Measurements from ENCODE around the gene RASGRF2. TPM values are rescaled to one million over a fixed set of nuclear protein-coding genes. Genes with fewer than 3 reads are reported as not detected.

RASGRF2 gene
- total and polyA plus RNA-seq, 9 of the 15 experiments (the other 6 are each of a cell fraction or from before 2014, with no cell fraction given) = 0.01 to 0.22 (median 0.08) TPM; not detected in 2

GRCh38 chr5:81164476-81164875, 204.3 kb downstream of the RASGRF2 start (continued):
- TF ChIP-seq PBX2 (CRISPR knock-in tag; IDR thresholded peaks at IDR 0.05; ENCODE audit: low read depth) (no peak), PBX2 (tag; conservative IDR thresholded peaks at IDR 0.05; ENCODE audit: low read depth) (no peak), KLF13 (tag; IDR thresholded peaks at IDR 0.05; ENCODE audit: borderline replicate concordance, low read depth) (no peak), TAL1 (IDR thresholded peaks at IDR 0.05) (no peak)

DNA sequence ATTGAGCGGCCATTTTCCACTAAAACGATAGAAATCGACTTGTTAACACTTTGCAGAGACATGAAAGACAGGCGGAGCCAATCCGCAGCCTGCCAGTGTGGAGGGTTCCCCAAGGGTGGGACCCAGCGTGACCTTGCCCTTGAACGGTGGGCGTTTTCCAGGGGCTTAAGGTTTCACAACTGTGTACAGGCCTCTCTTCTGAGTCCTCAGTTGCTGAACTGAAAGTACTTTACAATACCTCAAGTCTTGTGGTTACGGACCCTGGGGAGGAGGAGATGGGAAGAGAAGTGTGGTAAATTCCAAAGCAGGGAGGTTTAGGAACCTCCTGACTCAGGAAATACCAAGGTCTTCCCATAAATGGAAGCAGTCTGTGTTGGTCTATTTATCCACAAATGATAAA, 204.8 kb downstream of the RASGRF2 start:
- H3K27me3 ChIP-seq (ENCODE audit: control insufficient read depth in 2 of 2, insufficient read depth in 2 of 2, low read length in 2 of 2) = peaks cover 9 to 24% of the 10 kb centered on the region in 2 experiments; a peak in 4 of 5 replicates
- H3K4me1 ChIP-seq (replicated peaks in 1 of 2; ENCODE audit: control insufficient read depth in 2 of 2, insufficient read depth in 2 of 2, low read length in 2 of 2) = no peaks in the 10 kb centered on the region
- no peaks in the 10 kb centered on the region for H3K36me3 ChIP-seq (ENCODE audit: control insufficient read depth, insufficient read depth, low read length)
- H3K27ac ChIP-seq (ENCODE audit: extremely low read depth, low read depth, low read length) = no peak overlapping the region
- H4K20me1 ChIP-seq (replicated peaks; ENCODE audit: control insufficient read depth, insufficient read depth, low read length) = no peaks in the 10 kb centered on the region; the same call in 1 of the 2 replicates
- no peak for FAIRE-seq
- DNase-seq (ENCODE audit: extremely low read depth in 1 of 4, low spot score in 3 of 4) = no peak
- no peak overlapping the region for H2AFZ ChIP-seq (ENCODE audit: low read depth, low read length)
- ChIA-PET CTCF (ENCODE audit: low intra/inter-chr PET ratio) (no interaction called here), POLR2A (interaction anchor here (1.5 kb wide), 1 partner anchor 13 kb away, joined by 5 read pairs; no protein-coding TSS in a partner anchor)
- no peak overlapping the region for H3K4me3 ChIP-seq
- in situ Hi-C loops (cut with MboI) = no loop called here
- WGBS (ENCODE audit: insufficient coverage, low coverage, missing lambda C conversion rate) = 12% methylated on average over 9 of the region's 9 CpGs
- no peak overlapping the region for H3K4me2 ChIP-seq (ENCODE audit: insufficient read depth, low read length)
- no TSS peak for BruUV-seq (replicated peaks)
- no peak for ATAC-seq
- TF ChIP-seq ZNF282 (CRISPR knock-in tag; IDR thresholded peaks at IDR 0.05) (no peak), TBL1XR1 (IDR thresholded peaks at IDR 0.05; ENCODE audit: low read length in 2 of 2) (no peak), PHB2 (IDR thresholded peaks at IDR 0.05; ENCODE audit: low read depth) (no peak), KDM4B (IDR thresholded peaks at IDR 0.05; ENCODE audit: borderline replicate concordance in 2 of 2, low read depth in 1 of 2) (no peak), LCOR (CRISPR knock-in tag; IDR thresholded peaks at IDR 0.05) (no peak), HES1 (IDR thresholded peaks at IDR 0.05; ENCODE audit: low read depth) (no peak), ZC3H11A (IDR thresholded peaks at IDR 0.05; ENCODE audit: low read depth, low read length) (no peak), NR2C1 (IDR thresholded peaks at IDR 0.05) (no peak), NR2C1 (tag; IDR thresholded peaks at IDR 0.05) (no peak), ILK (tag; IDR thresholded peaks at IDR 0.05; ENCODE audit: borderline replicate concordance, low read depth) (no peak), ZNF75A (CRISPR knock-in tag; IDR thresholded peaks at IDR 0.05) (no peak)
- no peaks in the 10 kb centered on the region for H3K9me1 ChIP-seq (ENCODE audit: control insufficient read depth, insufficient read depth, low read length)
- no peak overlapping the region for H3K9ac ChIP-seq (ENCODE audit: insufficient read depth in 1 of 2, low read depth in 2 of 2, low read length in 2 of 2)
- intact Hi-C loops (cut with micrococcal nuclease) = loop anchor here (1.0 kb wide), 2 partner anchors 453 to 479 kb away; no protein-coding TSS in a partner anchor
- H3K9me3 ChIP-seq (replicated peaks; ENCODE audit: control insufficient read depth, insufficient read depth, low read depth, low read length) = no peaks in the 10 kb centered on the region
- no peaks in the 10 kb centered on the region for H3K79me2 ChIP-seq (ENCODE audit: control insufficient read depth, insufficient read depth, low read length)

Measured in K562 (cell line).